HCT116 (cell line): Measurements from ENCODE around the gene YBX1.

Experiments used
- ATF3 ChIP-seq: IDR thresholded peaks from 2 replicates; pipeline ENCODE4 v1.6.1; 2012
- CEBPB ChIP-seq: IDR thresholded peaks from 2 replicates; pipeline ENCODE4 v1.6.1; 2012; ENCODE audit warnings: low read depth
- CTCF ChIP-seq, 3 experiments: fragments of 200-600 bp in 1 of 3; sonication (generic) in 1 of 3; IDR thresholded peaks in 2 of 3; conservative IDR thresholded peaks in 1 of 3; 2 replicates each; pipeline ENCODE4 v1.5.1; 2012 to 2017; ENCODE audit warnings: low read depth in 2 of 3, low read length in 2 of 3, antibody characterized with exemption in 1 of 3, borderline replicate concordance in 1 of 3, control low read depth in 1 of 3, mild to moderate bottlenecking in 1 of 3, mixed read lengths in 1 of 3, mixed run types in 1 of 3, moderate library complexity in 1 of 3; ENCODE audit not compliant: insufficient read depth in 1 of 3
- ELF1 ChIP-seq: IDR thresholded peaks from 2 replicates; pipeline ENCODE4 v1.6.1; 2012; ENCODE audit warnings: low read depth, borderline replicate concordance
- EZH2 ChIP-seq: fragments of 200-600 bp; sonication (generic); IDR thresholded peaks from 2 replicates; pipeline ENCODE4 v1.6.1; 2017; ENCODE audit warnings: antibody characterized with exemption, mixed run types
- FOSL1 ChIP-seq: IDR thresholded peaks from 2 replicates; pipeline ENCODE4 v1.6.1; 2012; ENCODE audit warnings: low read depth
- JUND ChIP-seq: IDR thresholded peaks from 2 replicates; pipeline ENCODE4 v1.6.1; 2012
- MAX ChIP-seq: IDR thresholded peaks from 2 replicates; pipeline ENCODE4 v1.6.1; 2012
- POLR2AphosphoS5 ChIP-seq: IDR thresholded peaks from 2 replicates; pipeline ENCODE4 v1.6.1; 2011; ENCODE audit warnings: mild to moderate bottlenecking, low read depth, low read length, moderate library complexity
- RAD21 ChIP-seq: IDR thresholded peaks from 2 replicates; pipeline ENCODE4 v1.6.1; 2012; ENCODE audit warnings: low read depth, mild to moderate bottlenecking
- REST ChIP-seq: IDR thresholded peaks from 2 replicates; pipeline ENCODE4 v1.6.1; 2012; ENCODE audit warnings: low read depth
- YY1 ChIP-seq: IDR thresholded peaks from 2 replicates; pipeline ENCODE4 v1.6.1; 2011; ENCODE audit warnings: low read length, low read depth, moderate library complexity, mild to moderate bottlenecking; ENCODE audit not compliant: insufficient replicate concordance; ENCODE audit errors: extremely low read depth
- ZFX ChIP-seq: fragments of 450-650 bp; IDR thresholded peaks from 2 replicates; pipeline ENCODE4 v1.6.1; 2017

GRCh38 chr1:42742141-42742540 lies 59.9 kb downstream of the YBX1 start:
- no peak for TF ChIP-seq POLR2AphosphoS5
- TF ChIP-seq REST, result no peak
- TF ChIP-seq CTCF (IDR thresholded peaks at IDR 0.05 in 2 of 3, conservative IDR thresholded peaks at IDR 0.05 in 1 of 3; ENCODE audit: borderline replicate concordance in 1 of 3, insufficient read depth in 1 of 3, low read depth in 2 of 3, low read length in 2 of 3), result no peak
- TF ChIP-seq ATF3, result no peak
- no peak for TF ChIP-seq YY1
- no peak for TF ChIP-seq EZH2
- no peak for TF ChIP-seq RAD21
- TF ChIP-seq ZFX, result no peak
- TF ChIP-seq MAX, result no peak
- no peak for TF ChIP-seq CEBPB
- no peak for TF ChIP-seq ELF1
- no peak for TF ChIP-seq FOSL1
- TF ChIP-seq JUND, result no peak
